ENCODE data around the gene PI4KB. TPM values are rescaled to one million over a fixed set of nuclear protein-coding genes. Genes with fewer than 3 reads are reported as not detected.

Gene PI4KB
- total and polyA plus RNA-seq, 2 experiments from 2014 or later, result 15.3 to 25.5 TPM

DNA sequence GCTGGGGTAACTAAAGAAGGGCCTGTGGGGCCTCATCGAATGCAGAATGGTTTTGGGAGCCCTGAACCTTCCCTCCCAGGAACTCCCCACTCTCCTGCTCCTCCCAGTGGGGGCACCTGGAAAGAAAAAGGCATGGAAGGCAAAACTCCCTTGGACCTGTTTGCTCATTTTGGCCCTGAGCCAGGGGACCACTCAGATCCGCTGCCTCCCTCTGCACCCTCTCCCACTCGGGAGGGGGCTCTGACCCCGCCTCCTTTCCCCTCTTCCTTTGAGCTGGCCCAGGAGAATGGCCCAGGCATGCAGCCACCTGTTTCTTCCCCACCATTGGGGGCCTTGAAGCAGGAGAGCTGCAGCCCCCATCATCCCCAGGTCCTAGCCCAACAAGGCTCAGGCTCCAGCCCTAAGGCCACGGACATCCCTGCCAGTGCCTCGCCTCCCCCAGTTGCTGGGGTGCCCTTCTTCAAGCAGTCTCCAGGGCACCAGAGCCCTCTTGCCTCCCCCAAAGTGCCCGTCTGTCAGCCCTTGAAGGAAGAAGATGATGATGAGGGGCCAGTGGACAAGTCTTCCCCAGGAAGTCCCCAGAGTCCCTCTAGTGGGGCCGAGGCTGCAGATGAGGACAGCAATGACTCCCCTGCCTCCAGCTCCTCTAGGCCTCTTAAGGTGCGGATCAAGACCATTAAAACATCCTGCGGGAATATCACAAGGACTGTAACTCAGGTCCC, 40.4 kb downstream of the PI4KB start (continued):
- TF ChIP-seq, protein P1, sequence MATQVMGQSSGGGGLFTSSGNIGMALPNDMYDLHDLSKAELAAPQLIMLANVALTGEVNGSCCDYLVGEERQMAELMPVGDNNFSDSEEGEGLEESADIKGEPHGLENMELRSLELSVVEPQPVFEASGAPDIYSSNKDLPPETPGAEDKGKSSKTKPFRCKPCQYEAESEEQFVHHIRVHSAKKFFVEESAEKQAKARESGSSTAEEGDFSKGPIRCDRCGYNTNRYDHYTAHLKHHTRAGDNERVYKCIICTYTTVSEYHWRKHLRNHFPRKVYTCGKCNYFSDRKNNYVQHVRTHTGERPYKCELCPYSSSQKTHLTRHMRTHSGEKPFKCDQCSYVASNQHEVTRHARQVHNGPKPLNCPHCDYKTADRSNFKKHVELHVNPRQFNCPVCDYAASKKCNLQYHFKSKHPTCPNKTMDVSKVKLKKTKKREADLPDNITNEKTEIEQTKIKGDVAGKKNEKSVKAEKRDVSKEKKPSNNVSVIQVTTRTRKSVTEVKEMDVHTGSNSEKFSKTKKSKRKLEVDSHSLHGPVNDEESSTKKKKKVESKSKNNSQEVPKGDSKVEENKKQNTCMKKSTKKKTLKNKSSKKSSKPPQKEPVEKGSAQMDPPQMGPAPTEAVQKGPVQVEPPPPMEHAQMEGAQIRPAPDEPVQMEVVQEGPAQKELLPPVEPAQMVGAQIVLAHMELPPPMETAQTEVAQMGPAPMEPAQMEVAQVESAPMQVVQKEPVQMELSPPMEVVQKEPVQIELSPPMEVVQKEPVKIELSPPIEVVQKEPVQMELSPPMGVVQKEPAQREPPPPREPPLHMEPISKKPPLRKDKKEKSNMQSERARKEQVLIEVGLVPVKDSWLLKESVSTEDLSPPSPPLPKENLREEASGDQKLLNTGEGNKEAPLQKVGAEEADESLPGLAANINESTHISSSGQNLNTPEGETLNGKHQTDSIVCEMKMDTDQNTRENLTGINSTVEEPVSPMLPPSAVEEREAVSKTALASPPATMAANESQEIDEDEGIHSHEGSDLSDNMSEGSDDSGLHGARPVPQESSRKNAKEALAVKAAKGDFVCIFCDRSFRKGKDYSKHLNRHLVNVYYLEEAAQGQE (IDR thresholded peaks at IDR 0.05; ENCODE audit: unreplicated experiment), result no peak
- TF ChIP-seq, protein P2, sequence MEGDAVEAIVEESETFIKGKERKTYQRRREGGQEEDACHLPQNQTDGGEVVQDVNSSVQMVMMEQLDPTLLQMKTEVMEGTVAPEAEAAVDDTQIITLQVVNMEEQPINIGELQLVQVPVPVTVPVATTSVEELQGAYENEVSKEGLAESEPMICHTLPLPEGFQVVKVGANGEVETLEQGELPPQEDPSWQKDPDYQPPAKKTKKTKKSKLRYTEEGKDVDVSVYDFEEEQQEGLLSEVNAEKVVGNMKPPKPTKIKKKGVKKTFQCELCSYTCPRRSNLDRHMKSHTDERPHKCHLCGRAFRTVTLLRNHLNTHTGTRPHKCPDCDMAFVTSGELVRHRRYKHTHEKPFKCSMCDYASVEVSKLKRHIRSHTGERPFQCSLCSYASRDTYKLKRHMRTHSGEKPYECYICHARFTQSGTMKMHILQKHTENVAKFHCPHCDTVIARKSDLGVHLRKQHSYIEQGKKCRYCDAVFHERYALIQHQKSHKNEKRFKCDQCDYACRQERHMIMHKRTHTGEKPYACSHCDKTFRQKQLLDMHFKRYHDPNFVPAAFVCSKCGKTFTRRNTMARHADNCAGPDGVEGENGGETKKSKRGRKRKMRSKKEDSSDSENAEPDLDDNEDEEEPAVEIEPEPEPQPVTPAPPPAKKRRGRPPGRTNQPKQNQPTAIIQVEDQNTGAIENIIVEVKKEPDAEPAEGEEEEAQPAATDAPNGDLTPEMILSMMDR (conservative IDR thresholded peaks at IDR 0.05; ENCODE audit: low read depth in 2 of 2), result no peak
- TF ChIP-seq CREB1 (CRISPR knock-in tag; IDR thresholded peaks at IDR 0.05; ENCODE audit: low read depth) (no peak), EZH2 (IDR thresholded peaks at IDR 0.05; ENCODE audit: low read depth, unreplicated experiment) (no peak), JUNB (IDR thresholded peaks at IDR 0.05; ENCODE audit: unreplicated experiment) (no peak), EZH2phosphoT487 (IDR thresholded peaks at IDR 0.05; ENCODE audit: unreplicated experiment) (no peak), NANOG (IDR thresholded peaks at IDR 0.05; ENCODE audit: borderline replicate concordance) (no peak), ZNF114 (CRISPR knock-in tag; IDR thresholded peaks at IDR 0.05) (no peak), ZNF331 (CRISPR knock-in tag; IDR thresholded peaks at IDR 0.05; ENCODE audit: low read depth) (no peak), STAT1 (IDR thresholded peaks at IDR 0.05; ENCODE audit: unreplicated experiment) (no peak), POLR2AphosphoS5 (IDR thresholded peaks at IDR 0.05; ENCODE audit: low read depth) (no peak)
- TF ChIP-seq, protein P3, sequence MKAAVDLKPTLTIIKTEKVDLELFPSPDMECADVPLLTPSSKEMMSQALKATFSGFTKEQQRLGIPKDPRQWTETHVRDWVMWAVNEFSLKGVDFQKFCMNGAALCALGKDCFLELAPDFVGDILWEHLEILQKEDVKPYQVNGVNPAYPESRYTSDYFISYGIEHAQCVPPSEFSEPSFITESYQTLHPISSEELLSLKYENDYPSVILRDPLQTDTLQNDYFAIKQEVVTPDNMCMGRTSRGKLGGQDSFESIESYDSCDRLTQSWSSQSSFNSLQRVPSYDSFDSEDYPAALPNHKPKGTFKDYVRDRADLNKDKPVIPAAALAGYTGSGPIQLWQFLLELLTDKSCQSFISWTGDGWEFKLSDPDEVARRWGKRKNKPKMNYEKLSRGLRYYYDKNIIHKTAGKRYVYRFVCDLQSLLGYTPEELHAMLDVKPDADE (IDR thresholded peaks at IDR 0.05), result no peak
